NB4 (cell line): Measurements from ENCODE around the gene NUP62.
A peak's percentile ranks its signal among the peaks of the same experiment; 100 is the strongest.

Experiments used
- POLR2A ChIP-seq: IDR thresholded peaks from 2 replicates; pipeline ENCODE4 v1.6.1; 2011; ENCODE audit warnings: mild to moderate bottlenecking; ENCODE audit not compliant: insufficient read length; ENCODE audit errors: extremely low read depth
- TF ChIP-seq, protein P1 (sequence below): IDR thresholded peaks from one replicate; pipeline ENCODE4 v1.5.1; 2012; ENCODE audit warnings: low read depth, low read length

DNA sequence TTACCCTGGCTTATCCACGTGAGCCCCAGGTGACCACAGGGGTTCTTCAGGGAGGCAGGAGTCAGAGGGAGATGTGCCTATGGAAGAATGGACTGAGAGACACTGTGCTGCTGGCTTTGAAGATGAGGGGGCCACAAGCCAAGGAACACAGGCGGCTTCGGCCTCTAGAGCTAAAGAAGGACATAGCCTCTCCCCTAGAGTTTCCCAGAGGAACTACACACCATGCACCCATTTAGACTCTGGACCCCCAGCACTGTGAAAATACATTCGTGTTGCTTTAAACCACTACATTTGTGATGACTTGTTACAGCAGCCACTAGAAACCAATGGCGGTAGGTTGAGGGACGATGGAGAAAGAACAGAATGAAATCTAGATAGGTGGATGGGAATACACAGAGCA lies 14.0 kb downstream of the NUP62 start:
- TF ChIP-seq, protein P1, sequence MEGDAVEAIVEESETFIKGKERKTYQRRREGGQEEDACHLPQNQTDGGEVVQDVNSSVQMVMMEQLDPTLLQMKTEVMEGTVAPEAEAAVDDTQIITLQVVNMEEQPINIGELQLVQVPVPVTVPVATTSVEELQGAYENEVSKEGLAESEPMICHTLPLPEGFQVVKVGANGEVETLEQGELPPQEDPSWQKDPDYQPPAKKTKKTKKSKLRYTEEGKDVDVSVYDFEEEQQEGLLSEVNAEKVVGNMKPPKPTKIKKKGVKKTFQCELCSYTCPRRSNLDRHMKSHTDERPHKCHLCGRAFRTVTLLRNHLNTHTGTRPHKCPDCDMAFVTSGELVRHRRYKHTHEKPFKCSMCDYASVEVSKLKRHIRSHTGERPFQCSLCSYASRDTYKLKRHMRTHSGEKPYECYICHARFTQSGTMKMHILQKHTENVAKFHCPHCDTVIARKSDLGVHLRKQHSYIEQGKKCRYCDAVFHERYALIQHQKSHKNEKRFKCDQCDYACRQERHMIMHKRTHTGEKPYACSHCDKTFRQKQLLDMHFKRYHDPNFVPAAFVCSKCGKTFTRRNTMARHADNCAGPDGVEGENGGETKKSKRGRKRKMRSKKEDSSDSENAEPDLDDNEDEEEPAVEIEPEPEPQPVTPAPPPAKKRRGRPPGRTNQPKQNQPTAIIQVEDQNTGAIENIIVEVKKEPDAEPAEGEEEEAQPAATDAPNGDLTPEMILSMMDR = peak; percentile 16
- TF ChIP-seq POLR2A = no peak
